Osteoblast (primary cell): ENCODE measurements around the gene FAM193A. TPM values are rescaled to one million over a fixed set of nuclear protein-coding genes. Genes with fewer than 3 reads are reported as not detected.
"Not testable (repeated sequence)": the region's sequence is repeated elsewhere in the genome, so short reads cannot be mapped to it uniquely, and the experiment has no call there.

Source experiments
- DNase-seq: peaks from one replicate; pipeline ENCODE4 v3.0.0; 2011; ENCODE audit warnings: low spot score, mixed read lengths; ENCODE audit not compliant: insufficient read length; ENCODE audit errors: missing footprints
- H2AFZ ChIP-seq: 2 replicates; pipeline ENCODE4 v1.6.0; 2011; ENCODE audit warnings: mild to moderate bottlenecking, low read length
- H3K27ac ChIP-seq: 2 replicates; pipeline ENCODE4 v1.5.1; 2011; ENCODE audit warnings: mild to moderate bottlenecking, low read depth, low read length, moderate library complexity
- H3K27me3 ChIP-seq: 2 replicates; pipeline ENCODE4 v1.6.0; 2012; ENCODE audit warnings: mild to moderate bottlenecking, control low read depth, inconsistent platforms, low read length, moderate library complexity; ENCODE audit not compliant: insufficient read depth
- H3K36me3 ChIP-seq: 2 replicates; pipeline ENCODE4 v1.5.1; 2011; ENCODE audit warnings: mild to moderate bottlenecking, low read length, control low read depth, moderate library complexity; ENCODE audit not compliant: insufficient read depth
- H3K4me1 ChIP-seq: 2 replicates; pipeline ENCODE4 v1.5.1; 2011; ENCODE audit warnings: mild to moderate bottlenecking, low read length, control low read depth, moderate library complexity; ENCODE audit not compliant: insufficient read depth
- H3K4me2 ChIP-seq: 2 replicates; pipeline ENCODE4 v1.6.0; 2011; ENCODE audit warnings: mild to moderate bottlenecking, low read length; ENCODE audit not compliant: insufficient read depth
- H3K4me3 ChIP-seq: fragments of 200-600 bp; sonication (generic); 3 replicates; pipeline ENCODE4 v1.5.1; 2012; ENCODE audit warnings: mild to moderate bottlenecking, low read length, inconsistent platforms; ENCODE audit not compliant: insufficient read depth
- H3K79me2 ChIP-seq: 2 replicates; pipeline ENCODE4 v1.6.0; 2012; ENCODE audit warnings: mild to moderate bottlenecking, low read length, control low read depth, inconsistent platforms; ENCODE audit not compliant: insufficient read depth
- H3K9me3 ChIP-seq: 2 replicates; pipeline ENCODE4 v1.5.1; 2011; ENCODE audit warnings: low read depth, low read length, control low read depth
- H4K20me1 ChIP-seq: 2 replicates; pipeline ENCODE4 v1.6.0; 2012; ENCODE audit warnings: mild to moderate bottlenecking, low read length, control low read depth; ENCODE audit not compliant: insufficient read depth
- total RNA-seq: library from RNA; depleted of rRNA; stranded (reverse); fragments of >200 nt; gene quantifications from 2 replicates; pipeline ENCODE4 v1.2.3, GENCODE V29; 2012
- TF ChIP-seq, protein P1 (sequence below): IDR thresholded peaks from 2 replicates; pipeline ENCODE4 v1.5.1; 2011; ENCODE audit warnings: mild to moderate bottlenecking, low read depth, low read length, moderate library complexity; ENCODE audit errors: extremely low read depth

The FAM193A gene
- total RNA-seq, 1 donor = 23.2 TPM

DNA sequence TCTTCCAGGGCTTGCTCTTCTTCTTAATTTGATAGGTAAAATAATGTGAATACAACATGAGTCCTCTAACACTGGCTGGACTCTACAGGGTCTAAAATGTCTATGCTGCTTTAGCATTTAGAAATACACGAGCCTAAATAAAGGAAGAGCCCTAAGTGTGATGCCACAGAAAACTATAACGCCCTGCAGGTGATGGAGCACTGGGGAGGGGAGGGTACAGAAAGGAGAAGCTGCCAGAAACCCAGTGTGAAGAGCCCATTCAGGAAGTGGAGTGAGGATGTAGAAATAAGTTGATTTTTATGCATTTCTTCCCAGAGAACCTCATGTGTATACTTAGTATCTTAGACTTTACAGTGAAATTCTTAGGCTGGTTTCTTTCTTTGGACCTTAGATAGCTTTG lies 136.3 kb downstream of the FAM193A start:
- Histone ChIP-seq H3K9me3 (no peaks in the 10 kb centered on the region), H3K4me1 (peaks cover 2% of the 10 kb centered on the region), H4K20me1 (no peaks in the 10 kb centered on the region), H3K79me2 (peaks cover 59% of the 10 kb centered on the region), H3K4me3 (no peak overlapping the region), H2AFZ (no peak overlapping the region), H3K27ac (no peak overlapping the region), H3K27me3 (no peaks in the 10 kb centered on the region), H3K36me3 (peaks cover 58% of the 10 kb centered on the region), H3K4me2 (no peak overlapping the region)
- TF ChIP-seq, protein P1, sequence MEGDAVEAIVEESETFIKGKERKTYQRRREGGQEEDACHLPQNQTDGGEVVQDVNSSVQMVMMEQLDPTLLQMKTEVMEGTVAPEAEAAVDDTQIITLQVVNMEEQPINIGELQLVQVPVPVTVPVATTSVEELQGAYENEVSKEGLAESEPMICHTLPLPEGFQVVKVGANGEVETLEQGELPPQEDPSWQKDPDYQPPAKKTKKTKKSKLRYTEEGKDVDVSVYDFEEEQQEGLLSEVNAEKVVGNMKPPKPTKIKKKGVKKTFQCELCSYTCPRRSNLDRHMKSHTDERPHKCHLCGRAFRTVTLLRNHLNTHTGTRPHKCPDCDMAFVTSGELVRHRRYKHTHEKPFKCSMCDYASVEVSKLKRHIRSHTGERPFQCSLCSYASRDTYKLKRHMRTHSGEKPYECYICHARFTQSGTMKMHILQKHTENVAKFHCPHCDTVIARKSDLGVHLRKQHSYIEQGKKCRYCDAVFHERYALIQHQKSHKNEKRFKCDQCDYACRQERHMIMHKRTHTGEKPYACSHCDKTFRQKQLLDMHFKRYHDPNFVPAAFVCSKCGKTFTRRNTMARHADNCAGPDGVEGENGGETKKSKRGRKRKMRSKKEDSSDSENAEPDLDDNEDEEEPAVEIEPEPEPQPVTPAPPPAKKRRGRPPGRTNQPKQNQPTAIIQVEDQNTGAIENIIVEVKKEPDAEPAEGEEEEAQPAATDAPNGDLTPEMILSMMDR = no peak
- DNase-seq = no peak

DNA sequence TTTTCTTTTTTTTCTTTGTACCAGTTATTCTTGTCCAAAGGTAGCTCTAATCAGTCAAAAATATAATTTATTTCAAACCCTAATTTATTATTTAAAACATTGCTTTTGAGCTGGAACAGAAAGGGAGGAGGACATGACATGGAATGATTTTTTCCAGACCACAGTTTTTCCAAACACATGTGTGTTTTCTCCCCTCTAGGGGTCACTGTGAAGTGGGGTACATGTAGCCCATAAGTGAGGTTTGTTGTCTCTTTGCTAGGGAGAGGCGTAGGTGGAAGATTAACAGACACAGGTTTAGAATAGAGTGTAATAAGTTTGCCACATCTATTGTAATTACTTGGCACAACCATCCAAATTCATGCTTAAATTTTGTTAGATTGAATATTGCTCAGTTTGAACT lies 136.7 kb downstream of the FAM193A start:
- DNase-seq = no peak

DNA sequence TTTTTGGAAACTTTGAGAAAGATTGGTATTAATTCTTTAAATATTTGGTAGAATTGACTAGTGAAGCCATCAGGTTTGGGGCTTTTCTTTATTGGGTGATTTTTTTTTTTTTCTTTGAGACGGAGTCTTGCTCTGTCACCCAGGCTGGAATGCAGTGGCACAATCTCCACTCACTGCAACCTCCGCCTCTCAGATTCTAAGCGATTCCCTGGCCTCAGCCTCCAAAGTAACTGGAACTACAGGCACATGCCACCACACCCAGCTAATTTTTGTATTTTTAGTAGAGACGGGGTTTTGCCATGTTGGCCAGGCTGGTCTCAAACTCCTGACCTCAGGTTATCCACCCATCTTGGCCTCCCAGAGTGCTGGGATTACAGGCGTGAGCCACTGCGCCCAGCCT lies 143.3 kb downstream of the FAM193A start:
- H3K27ac ChIP-seq, H3K4me2 ChIP-seq, H3K4me3 ChIP-seq, H3K27me3 ChIP-seq, DNase-seq, H2AFZ ChIP-seq, H4K20me1 ChIP-seq, H3K4me1 ChIP-seq, H3K9me3 ChIP-seq: not testable (repeated sequence)
- H3K79me2 ChIP-seq = peaks cover 57% of the 10 kb centered on the region
- peaks cover 22% of the 10 kb centered on the region for H3K36me3 ChIP-seq

More for the DNA sequence above, 136.7 kb downstream of the FAM193A start:
- Histone ChIP-seq H4K20me1 (no peaks in the 10 kb centered on the region), H3K27me3 (no peaks in the 10 kb centered on the region), H3K9me3 (no peaks in the 10 kb centered on the region), H3K4me3 (no peak overlapping the region), H3K36me3 (peaks cover 58% of the 10 kb centered on the region), H3K4me1 (no peaks in the 10 kb centered on the region), H3K79me2 (peaks cover 55% of the 10 kb centered on the region), H2AFZ (no peak overlapping the region), H3K4me2 (no peak overlapping the region), H3K27ac (no peak overlapping the region)
- TF ChIP-seq, protein P1 = peak; percentile 52

DNA sequence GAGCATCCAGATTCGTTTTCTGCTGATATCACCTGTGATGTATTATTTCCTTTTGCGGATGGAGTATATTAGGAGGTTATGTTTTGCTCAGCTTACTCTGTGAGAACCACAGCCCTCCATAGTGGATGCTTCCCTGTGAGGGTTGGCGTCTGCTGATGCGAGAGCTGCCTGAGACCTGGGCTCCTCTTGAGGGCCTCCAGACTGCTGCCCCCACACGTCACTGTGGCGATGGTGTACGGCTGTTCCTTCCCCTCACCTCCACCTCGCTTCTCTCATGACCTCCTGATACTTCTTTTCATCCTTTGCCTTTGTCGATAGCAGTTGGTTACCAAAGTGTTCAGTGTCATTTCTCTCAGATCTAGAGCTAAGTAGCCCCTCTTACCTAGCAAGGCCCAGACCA lies 148.0 kb downstream of the FAM193A start:
- Histone ChIP-seq H3K4me2 (no peak overlapping the region), H3K36me3 (peaks cover 34% of the 10 kb centered on the region), H3K4me3 (no peak overlapping the region), H3K79me2 (peaks cover 43% of the 10 kb centered on the region), H4K20me1 (peaks cover 8% of the 10 kb centered on the region), H2AFZ (no peak overlapping the region), H3K27ac (no peak overlapping the region), H3K9me3 (no peaks in the 10 kb centered on the region), H3K27me3 (no peaks in the 10 kb centered on the region), H3K4me1 (no peaks in the 10 kb centered on the region)
- no peak for DNase-seq
- TF ChIP-seq, protein P1 = no peak
